ENCODE data around the gene NHSL2. TPM values are rescaled to one million over a fixed set of nuclear protein-coding genes. Genes with fewer than 3 reads are reported as not detected.
A peak's percentile ranks its signal among the peaks of the same experiment; 100 is the strongest.
"Not testable (repeated sequence)": the region's sequence is repeated elsewhere in the genome, so short reads cannot be mapped to it uniquely, and the experiment has no call there.

NHSL2 gene
- total RNA-seq, 4 donors from 2014 or later, result 10.4 to 35.8 (median 13.9) TPM

DNA sequence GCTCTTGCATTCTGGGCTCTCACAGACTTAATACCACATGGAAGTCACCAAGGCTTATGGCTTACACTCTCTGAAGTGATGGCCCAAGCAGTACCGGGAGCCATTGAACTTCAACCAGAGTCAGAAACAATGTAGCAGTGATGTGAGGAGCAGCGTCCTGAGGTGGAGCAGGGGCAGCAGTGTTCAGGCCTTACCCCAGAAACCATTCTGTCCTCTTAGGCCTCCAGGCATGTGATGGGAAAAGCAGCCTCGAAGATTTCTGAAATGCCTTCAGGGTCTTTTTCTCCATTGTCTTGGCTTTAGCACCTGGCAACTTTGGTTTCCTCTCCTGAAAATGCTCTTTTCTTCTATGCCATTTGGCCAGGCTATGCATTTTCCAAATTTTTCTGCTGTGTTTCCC is 248.1 kb downstream of the NHSL2 start:
- TF ChIP-seq EP300 (IDR thresholded peaks at IDR 0.05), result no peak
- TF ChIP-seq POLR2A (IDR thresholded peaks at IDR 0.05), result no peak
- TF ChIP-seq, protein P1, sequence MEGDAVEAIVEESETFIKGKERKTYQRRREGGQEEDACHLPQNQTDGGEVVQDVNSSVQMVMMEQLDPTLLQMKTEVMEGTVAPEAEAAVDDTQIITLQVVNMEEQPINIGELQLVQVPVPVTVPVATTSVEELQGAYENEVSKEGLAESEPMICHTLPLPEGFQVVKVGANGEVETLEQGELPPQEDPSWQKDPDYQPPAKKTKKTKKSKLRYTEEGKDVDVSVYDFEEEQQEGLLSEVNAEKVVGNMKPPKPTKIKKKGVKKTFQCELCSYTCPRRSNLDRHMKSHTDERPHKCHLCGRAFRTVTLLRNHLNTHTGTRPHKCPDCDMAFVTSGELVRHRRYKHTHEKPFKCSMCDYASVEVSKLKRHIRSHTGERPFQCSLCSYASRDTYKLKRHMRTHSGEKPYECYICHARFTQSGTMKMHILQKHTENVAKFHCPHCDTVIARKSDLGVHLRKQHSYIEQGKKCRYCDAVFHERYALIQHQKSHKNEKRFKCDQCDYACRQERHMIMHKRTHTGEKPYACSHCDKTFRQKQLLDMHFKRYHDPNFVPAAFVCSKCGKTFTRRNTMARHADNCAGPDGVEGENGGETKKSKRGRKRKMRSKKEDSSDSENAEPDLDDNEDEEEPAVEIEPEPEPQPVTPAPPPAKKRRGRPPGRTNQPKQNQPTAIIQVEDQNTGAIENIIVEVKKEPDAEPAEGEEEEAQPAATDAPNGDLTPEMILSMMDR (IDR thresholded peaks at IDR 0.05), result no peak
- TF ChIP-seq POLR2AphosphoS5 (IDR thresholded peaks at IDR 0.05), result no peak
- Histone ChIP-seq H3K9me3 (no peaks in the 10 kb centered on the region), H3K27ac (no peak overlapping the region), H3K4me1 (no peaks in the 10 kb centered on the region), H3K27me3 (no peaks in the 10 kb centered on the region), H3K36me3 (no peaks in the 10 kb centered on the region), H3K4me3 (no peak overlapping the region)
- WGBS, 2 donors (ENCODE audit: low coverage in 1 of 2), result 100% methylated on average over 2 of the region's 3 CpGs; no CpG with 5 or more reads in 1 of the 2 donors
- no peak for ATAC-seq

DNA sequence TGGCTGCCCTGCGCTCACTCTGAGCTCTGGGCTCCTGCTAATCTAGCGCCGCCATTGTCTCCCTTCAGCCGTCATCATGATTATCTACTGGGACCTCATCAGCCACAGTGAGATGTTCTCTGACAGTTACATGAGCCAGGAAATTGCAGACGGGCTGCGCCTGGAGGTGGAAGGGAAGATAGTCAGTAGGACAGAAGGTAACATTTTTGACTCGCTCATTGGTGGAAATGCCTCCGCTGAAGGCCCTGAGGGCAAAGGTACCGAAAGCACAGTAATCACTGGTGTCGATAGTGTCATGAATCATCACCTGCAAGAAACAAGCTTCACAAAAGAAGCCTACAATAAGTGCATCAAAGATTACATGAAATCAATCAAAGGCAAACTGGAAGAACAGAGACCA is 249.1 kb downstream of the NHSL2 start:
- H3K4me1 ChIP-seq, result no peaks in the 10 kb centered on the region
- H3K9me3 ChIP-seq, result no peaks in the 10 kb centered on the region
- H3K27me3 ChIP-seq, result no peaks in the 10 kb centered on the region
- TF ChIP-seq EP300 (IDR thresholded peaks at IDR 0.05), result no peak
- no peak for TF ChIP-seq POLR2A (IDR thresholded peaks at IDR 0.05)
- TF ChIP-seq, protein P1 (IDR thresholded peaks at IDR 0.05), result no peak
- TF ChIP-seq POLR2AphosphoS5 (IDR thresholded peaks at IDR 0.05), result no peak
- no peak for ATAC-seq
- H3K36me3 ChIP-seq, result no peaks in the 10 kb centered on the region
- no peak overlapping the region for H3K27ac ChIP-seq
- WGBS, 2 donors (ENCODE audit: low coverage in 1 of 2), result 70 to 91% methylated on average over 4 to 5 of the region's 10 CpGs
- H3K4me3 ChIP-seq, result no peak overlapping the region

DNA sequence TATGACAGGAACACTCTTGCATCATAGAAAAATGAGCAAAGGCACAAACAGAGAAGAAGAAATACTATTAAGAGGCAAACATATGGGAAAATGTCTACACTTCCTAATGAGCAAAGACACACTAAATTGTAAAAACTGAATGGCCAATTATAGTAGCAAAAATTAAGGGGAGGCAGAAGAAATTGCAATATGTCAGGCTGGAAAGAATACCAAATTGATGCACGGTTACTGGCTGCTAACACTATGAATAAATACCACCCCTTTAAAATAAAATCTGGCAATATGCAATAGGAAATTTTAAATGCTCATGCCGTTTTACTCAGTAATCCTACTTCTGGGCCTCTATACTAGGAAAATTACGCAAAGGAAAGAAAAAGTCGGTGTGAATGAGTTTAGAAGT is 254.9 kb downstream of the NHSL2 start:
- H3K4me3 ChIP-seq, result no peak overlapping the region
- H3K36me3 ChIP-seq, result no peaks in the 10 kb centered on the region
- H3K9me3 ChIP-seq, result no peaks in the 10 kb centered on the region
- WGBS, 2 donors (ENCODE audit: low coverage in 1 of 2), result 63 to 68% methylated on average over 4 of the region's 4 CpGs
- no peak for ATAC-seq
- no peak overlapping the region for H3K27ac ChIP-seq
- no peaks in the 10 kb centered on the region for H3K27me3 ChIP-seq
- no peaks in the 10 kb centered on the region for H3K4me1 ChIP-seq
- TF ChIP-seq POLR2AphosphoS5 (IDR thresholded peaks at IDR 0.05) (no peak), EP300 (IDR thresholded peaks at IDR 0.05) (no peak)
- TF ChIP-seq, protein P1 (IDR thresholded peaks at IDR 0.05), result no peak

DNA sequence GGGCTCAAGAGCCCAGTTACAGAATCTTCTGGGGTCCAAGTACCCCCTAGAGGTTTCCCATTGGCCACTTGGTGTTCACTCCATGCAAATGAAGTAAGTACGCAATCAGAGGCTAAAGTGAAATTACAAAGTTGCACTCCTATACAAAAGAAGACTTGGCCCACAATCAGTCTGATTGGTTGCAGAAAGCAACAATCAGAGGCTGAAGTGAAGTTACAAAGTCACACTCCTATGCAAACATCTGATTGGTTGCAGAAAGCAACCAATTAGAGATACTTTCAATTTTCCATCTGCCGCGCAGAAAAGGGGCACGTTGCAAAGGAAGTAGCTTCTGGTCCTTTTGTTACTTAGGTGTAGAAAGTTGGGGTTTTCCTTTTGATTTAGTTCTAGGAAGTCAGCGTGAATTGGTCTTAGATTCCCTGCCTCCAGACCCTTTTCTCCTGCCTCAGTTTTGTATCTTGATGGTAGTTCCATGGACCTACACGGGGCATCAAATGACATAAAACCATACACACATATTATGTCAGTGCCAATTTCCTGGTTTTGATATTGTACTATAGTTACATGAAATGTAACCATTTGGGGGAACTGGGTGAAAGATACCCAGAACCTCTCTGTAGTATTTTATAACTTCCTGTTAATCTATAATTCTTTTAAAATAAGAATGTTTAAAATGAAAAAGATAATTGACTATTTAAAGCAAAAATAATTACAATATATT is 258.5 kb downstream of the NHSL2 start:
- TF ChIP-seq EP300 (IDR thresholded peaks at IDR 0.05) (no peak), POLR2A (IDR thresholded peaks at IDR 0.05) (no peak), POLR2AphosphoS5 (IDR thresholded peaks at IDR 0.05) (no peak)
- TF ChIP-seq, protein P1 (IDR thresholded peaks at IDR 0.05), result no peak
- H3K4me3 ChIP-seq, result peak overlapping the region in 1 of 2 donors; percentile 2
- no peaks in the 10 kb centered on the region for H3K4me1 ChIP-seq
- ATAC-seq, result no peak
- no peaks in the 10 kb centered on the region for H3K36me3 ChIP-seq
- H3K27ac ChIP-seq, result no peak overlapping the region
- WGBS, 2 donors (ENCODE audit: low coverage in 1 of 2), result 45 to 86% methylated on average over 4 to 5 of the region's 6 CpGs
- H3K9me3 ChIP-seq, result no peaks in the 10 kb centered on the region
- no peaks in the 10 kb centered on the region for H3K27me3 ChIP-seq

DNA sequence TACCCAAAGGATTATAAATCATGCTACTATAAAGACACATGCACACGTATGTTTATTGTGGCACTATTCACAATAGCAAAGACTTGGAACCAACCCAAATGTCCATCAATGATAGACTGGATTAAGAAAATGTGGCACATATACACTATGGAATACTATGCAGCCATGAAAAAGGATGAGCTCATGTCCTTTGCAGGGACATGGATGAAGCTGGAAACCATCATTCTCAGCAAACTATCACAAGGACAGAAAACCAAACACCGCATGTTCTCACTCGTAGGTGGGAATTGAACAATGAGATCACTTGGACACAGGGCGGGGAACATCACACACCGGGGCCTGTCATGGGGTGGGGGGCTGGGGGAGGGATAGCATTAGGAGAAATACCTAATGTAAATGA is 265.6 kb downstream of the NHSL2 start:
- H3K36me3 ChIP-seq, H3K4me3 ChIP-seq, H3K27me3 ChIP-seq, H3K4me1 ChIP-seq, ATAC-seq, H3K9me3 ChIP-seq, H3K27ac ChIP-seq: not testable (repeated sequence)
- WGBS, 2 donors (ENCODE audit: low coverage in 1 of 2), result 80% methylated on average over 1 of the region's 5 CpGs; no CpG with 5 or more reads in 1 of the 2 donors

All from gastroesophageal sphincter (tissue), 4 donors.